CD4-positive, alpha-beta T cell treated with Interleukin-17A for 1 hour (primary cell): ENCODE measurements around the gene WWOX.

Source experiments
- DNase-seq: peaks from one replicate; pipeline ENCODE4 v3.0.0-alpha.2; 2020

WWOX gene

GRCh38 chr16:78551487-78552085 is 452.1 kb downstream of the WWOX start:
- DNase-seq = no peak

DNA sequence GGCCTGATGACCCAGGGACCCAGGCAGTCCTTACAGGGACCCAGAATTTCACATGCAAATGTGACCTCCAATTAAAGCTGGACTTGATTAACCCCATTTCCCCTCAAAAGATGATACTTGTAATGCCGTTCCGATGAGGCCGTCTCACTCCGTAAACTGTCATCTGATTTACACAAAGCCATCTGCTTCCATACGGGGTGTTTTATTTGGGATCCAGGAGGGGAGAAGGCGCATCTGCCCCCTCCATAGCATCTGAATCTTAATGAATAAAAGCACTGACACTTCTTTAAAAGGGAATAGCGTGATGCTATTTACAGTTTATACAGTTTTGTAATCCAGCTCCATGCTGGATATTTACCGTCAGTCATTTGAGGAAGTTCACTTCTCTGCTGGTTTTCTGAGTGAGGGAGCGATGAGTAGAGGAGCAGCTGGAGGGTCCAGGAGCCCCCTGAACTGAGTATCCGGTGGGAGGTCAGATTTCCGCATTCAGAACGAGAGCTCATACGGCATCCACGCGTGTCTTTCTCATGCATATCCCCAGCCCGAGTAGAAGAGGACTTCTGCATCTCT is 452.7 kb downstream of the WWOX start:
- no peak for DNase-seq

- no peak for DNase-seq
These were observed 453.3 kb downstream of the WWOX start for GRCh38 chr16:78552716-78553115.

- no peak for DNase-seq
These were observed 454.0 kb downstream of the WWOX start for GRCh38 chr16:78553268-78554039.

GRCh38 chr16:78556421-78556820 is 457.0 kb downstream of the WWOX start:
- DNase-seq = no peak

- DNase-seq = no peak
These were observed 461.5 kb downstream of the WWOX start for GRCh38 chr16:78560997-78561396.

DNA sequence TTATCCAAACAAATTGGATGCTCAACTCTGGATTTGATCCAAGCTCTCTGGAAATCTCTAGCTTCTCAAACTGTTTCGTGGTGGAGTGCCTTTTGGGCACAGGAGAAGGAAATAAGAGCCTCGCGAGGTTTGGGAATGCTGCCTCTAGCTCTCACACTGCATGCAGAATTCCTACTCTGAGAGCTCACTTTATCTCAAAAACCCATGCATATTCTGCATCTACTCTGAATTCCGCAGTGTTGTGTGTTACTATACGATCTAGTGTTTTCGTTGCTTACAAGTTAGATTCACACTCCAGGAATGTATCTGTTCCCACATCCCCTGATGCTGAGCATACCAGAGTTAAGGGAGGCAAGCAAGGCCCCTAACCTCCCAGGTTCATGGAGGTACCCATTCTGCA is 462.7 kb downstream of the WWOX start:
- no peak for DNase-seq

DNA sequence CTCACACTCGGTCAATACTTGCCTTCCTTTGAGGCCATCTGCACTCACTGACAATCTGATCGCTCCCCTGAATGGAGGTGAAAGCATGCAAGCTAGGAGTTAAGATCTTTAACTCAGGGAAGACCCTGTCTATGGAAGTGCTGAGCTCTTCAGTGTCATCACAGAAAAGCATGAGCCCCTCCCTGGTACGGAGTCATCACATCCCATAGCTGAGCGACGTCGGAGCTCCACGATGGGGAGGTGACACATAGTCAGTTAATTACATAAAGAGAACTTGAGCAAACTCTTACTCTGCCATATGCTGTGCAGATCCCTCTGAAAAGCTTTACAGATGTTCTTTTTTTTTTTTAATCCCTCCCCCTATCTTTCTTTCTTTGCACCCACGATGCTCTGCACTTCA is 463.2 kb downstream of the WWOX start:
- no peak for DNase-seq

DNA sequence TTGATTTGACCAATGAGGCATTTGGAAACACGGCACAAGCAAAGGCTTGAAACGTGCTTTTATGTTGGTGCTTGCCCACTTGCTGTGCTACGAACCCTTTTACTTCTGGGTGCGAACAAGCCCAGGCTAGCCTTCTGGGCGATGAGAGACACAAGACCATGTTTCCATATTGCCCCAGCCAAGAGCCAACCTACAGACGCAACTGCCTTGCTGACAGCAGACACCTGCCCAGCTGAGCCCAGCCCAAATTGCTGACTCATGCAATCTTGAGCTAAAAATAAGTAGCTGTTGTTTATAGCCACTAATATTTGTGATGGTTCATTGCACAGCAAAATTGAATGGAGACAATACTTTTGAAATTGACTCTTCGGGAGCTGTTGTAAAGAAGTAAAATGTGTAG is 464.5 kb downstream of the WWOX start:
- DNase-seq = no peak

- DNase-seq = no peak
These were observed 467.1 kb downstream of the WWOX start for GRCh38 chr16:78566397-78567073.

DNA sequence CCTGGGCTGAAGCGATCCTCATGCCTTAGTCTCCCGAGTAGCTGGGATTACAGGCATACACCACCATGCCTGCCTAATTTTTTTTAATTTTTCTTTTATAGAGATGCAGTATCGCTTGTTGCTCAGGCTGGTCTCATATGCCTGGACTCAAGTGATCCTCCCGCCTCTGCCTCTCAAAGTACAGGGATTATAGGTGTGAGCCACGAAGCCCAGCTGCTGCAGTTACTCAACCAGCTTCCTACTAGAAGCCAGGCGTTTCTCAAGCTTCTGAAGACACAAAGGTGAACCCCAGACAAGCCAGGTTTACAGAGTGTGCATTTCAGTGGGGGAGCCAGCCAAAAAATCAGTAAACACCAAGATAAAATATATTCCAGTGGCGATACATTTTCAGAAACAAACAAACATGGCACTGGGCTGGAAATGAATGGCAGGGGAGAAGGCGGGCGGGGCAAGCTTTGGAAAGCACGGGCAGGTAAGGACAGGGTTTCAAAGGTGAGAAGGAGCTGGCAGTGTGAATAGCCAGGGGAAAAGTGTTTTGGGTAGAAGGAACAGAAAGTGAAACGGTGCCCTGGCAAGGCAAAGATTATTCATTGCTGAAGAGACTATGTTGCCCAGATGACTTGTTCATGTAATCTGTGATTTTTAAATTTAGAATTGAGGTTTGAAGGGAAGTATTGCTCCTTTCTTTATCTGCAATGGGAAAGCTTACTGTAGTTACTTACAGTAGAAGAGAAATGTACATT is 471.1 kb downstream of the WWOX start:
- DNase-seq = no peak

DNA sequence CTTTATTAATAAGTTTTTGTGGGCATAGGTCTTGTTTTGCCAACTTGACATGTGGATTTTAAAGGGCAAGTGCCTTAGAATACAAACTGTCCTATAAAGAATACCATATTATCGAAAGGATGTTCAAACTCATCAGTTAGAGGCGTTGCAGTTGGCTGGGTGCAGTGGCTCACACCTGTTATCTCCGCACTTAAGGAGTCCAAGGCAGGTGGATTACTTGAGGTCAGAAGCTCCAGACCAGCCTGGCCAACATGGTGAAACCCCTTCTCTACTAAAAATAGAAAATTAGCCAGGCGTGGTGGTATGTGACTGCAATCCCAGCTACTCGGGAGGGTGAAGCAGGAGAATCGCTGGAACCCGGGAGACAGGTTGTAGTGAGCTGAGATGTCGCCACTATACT is 472.0 kb downstream of the WWOX start:
- no peak for DNase-seq

DNA sequence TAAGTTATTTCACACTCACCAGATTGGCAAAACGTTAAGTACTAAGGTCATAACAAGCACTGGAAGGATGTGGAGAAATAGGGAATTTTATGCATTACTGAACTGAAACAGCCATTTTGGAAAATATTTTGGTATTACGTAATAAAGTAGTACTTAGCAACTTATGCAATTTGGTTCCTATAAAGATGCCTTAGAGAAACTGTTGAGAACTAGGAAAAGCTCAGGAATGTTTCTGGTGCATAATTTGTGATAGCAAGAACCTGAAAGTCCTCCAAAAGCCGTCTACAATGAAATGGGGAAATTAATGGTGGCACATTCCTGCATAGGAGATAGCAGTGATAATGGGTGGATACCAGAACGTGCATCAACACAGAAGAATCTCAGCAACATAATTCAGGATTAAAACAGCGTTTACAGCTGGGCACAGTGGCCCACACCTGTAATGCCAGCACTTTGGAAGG is 472.5 kb downstream of the WWOX start:
- no peak for DNase-seq

- no peak for DNase-seq
These were observed 475.1 kb downstream of the WWOX start for GRCh38 chr16:78574571-78574970.

DNA sequence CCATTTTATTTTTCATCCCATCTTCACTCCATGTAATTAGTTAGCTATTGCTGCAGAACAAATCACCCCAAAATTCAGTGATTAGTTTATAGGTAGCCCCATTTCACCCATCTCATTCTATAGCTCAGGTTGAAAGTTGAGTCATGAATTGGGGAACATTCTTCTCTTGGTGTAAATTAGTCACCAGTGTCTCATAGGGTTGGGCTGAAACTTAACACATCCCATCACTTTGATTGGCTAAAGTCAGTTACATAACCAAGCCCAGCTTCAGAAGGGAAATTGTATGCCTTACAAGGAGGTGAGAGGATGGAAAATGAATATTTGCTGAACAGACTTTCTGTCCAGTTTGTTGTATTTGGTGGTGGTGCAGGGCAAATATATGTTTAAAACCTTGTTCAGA is 477.5 kb downstream of the WWOX start:
- no peak for DNase-seq

DNA sequence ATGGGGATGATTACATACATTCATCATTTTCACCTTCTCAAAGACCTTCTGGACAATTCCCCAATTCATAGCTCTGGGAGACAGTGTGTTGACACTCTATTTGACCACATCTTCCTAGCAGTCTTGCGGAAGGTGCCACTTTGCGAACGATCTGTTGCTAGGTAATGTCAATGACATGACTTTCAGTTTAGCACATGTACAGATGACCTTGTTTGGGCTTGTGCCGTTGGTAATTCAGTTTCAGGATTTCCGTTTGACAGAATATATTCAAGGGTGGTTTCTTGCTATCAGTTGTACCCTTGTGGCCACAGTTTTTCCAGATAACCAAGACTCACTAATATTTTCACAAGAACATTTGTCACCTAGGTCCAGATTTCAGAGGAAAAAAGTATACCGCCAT is 478.2 kb downstream of the WWOX start:
- DNase-seq = peak; percentile 13

- no peak for DNase-seq
These were observed 479.6 kb downstream of the WWOX start for GRCh38 chr16:78579020-78579419.

DNA sequence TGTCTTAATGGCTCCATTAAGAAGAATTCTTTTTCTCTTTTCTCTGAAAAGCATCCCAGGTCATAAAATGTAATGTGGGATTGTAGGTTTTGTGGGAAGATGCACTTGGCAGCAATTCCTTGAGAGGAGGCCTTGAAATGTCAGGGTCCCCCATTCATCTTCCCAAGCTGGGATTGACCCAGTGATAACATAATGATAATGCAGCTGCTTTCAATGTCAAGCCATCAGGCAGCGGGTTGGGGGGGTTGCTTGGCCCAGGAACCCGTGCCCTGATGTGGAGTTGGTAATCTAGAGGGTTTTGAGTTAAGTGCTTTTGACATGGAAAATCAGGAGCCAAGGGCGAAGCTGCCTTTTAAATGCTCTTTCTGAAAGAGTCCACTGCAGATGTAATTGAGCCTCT is 484.0 kb downstream of the WWOX start:
- no peak for DNase-seq

GRCh38 chr16:78584213-78584860 is 484.9 kb downstream of the WWOX start:
- no peak for DNase-seq

GRCh38 chr16:78584991-78585390 is 485.5 kb downstream of the WWOX start:
- no peak for DNase-seq

DNA sequence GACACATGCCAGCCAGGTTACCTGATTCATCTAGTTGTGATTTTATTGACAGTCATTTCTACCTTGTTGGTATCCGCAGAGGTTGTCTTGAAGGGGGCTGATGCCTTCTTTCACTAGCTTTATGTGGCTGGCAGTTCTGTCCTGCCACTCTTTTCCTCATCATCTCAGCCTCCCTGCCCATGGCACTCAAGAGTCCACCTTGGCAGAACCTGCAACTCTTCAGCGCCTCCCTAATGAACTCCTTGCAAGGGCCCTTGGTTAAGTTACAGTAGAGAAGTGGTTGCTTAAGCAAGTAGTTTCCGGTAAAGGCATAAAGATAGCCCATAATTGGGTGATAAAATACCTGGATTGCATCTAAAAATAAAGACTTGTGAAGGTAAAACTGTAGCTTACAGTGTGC is 489.9 kb downstream of the WWOX start:
- no peak for DNase-seq

GRCh38 chr16:78591682-78592103 is 492.2 kb downstream of the WWOX start:
- DNase-seq = no peak

GRCh38 chr16:78592111-78592510 is 492.7 kb downstream of the WWOX start:
- DNase-seq = no peak
